CD8-positive, alpha-beta memory T cell (primary cell): ENCODE measurements around the gene DNAJB12. TPM values are rescaled to one million over a fixed set of nuclear protein-coding genes. Genes with fewer than 3 reads are reported as not detected.
A peak's percentile ranks its signal among the peaks of the same experiment; 100 is the strongest.

Experiments
- CTCF ChIA-PET: fragments of 350-600 bp; sonication (Branson Sonifier 250); formaldehyde crosslinking; loops from one replicate; lab custom pipeline; 2021; ENCODE audit warnings: antibody characterized with exemption; lab: Charles Lee
- POLR2A ChIA-PET: fragments of 350-600 bp; sonication (Branson Sonifier 250); formaldehyde crosslinking; loops from one replicate; lab custom pipeline; 2021; ENCODE audit warnings: antibody characterized with exemption; lab: Charles Lee
- DNase-seq, 5 donors: peaks; one replicate each; pipeline versions ENCODE4 v3.0.0 to v3.0.0-alpha.2; 2020 to 2022; ENCODE audit warnings: mixed read lengths in 1 of 5
- H3K27ac ChIP-seq: one replicate; pipeline ENCODE4 v1.7.0; 2013; ENCODE audit warnings: low read depth, mild to moderate bottlenecking, low read length, moderate library complexity
- H3K27me3 ChIP-seq: 2 replicates; pipeline ENCODE4 v1.7.0; 2013; ENCODE audit warnings: low read length, mild to moderate bottlenecking; ENCODE audit not compliant: insufficient read depth, poor library complexity, severe bottlenecking
- H3K36me3 ChIP-seq: 2 replicates; pipeline ENCODE4 v1.7.0; 2013; ENCODE audit warnings: mild to moderate bottlenecking, low read length, moderate library complexity; ENCODE audit not compliant: insufficient read depth
- H3K4me1 ChIP-seq: 2 replicates; pipeline ENCODE4 v1.7.0; 2013; ENCODE audit warnings: mild to moderate bottlenecking, low read length, moderate library complexity; ENCODE audit not compliant: insufficient read depth
- H3K4me3 ChIP-seq: 2 replicates; pipeline ENCODE4 v1.7.0; 2013; ENCODE audit warnings: mild to moderate bottlenecking, low read length
- H3K9me3 ChIP-seq: 2 replicates; pipeline ENCODE4 v1.7.0; 2013; ENCODE audit warnings: mild to moderate bottlenecking, low read length
- H3K27ac Mint-ChIP-seq, 8 donors: one replicate each; pipeline ENCODE4 v1.8.0; 2020 to 2021; ENCODE audit warnings: mixed read lengths in 8 of 8, mild to moderate bottlenecking in 6 of 8, inconsistent platforms in 3 of 8, moderate library complexity in 3 of 8
- H3K27me3 Mint-ChIP-seq, 2 donors: one replicate each; pipeline ENCODE4 v1.8.0; 2020 to 2021; ENCODE audit warnings: mixed read lengths in 2 of 2, mild to moderate bottlenecking in 1 of 2, moderate library complexity in 1 of 2
- H3K36me3 Mint-ChIP-seq, 3 donors: one replicate each; pipeline ENCODE4 v1.8.0; 2020 to 2021; ENCODE audit warnings: mixed read lengths in 3 of 3, inconsistent platforms in 1 of 3, mild to moderate bottlenecking in 1 of 3
- H3K4me1 Mint-ChIP-seq, 3 donors: one replicate each; pipeline ENCODE4 v1.8.0; 2020 to 2021; ENCODE audit warnings: mixed read lengths in 3 of 3, inconsistent platforms in 1 of 3, mild to moderate bottlenecking in 1 of 3
- H3K4me3 Mint-ChIP-seq, 7 donors: one replicate each; pipeline ENCODE4 v1.8.0; 2020 to 2021; ENCODE audit warnings: mixed read lengths in 7 of 7, mild to moderate bottlenecking in 6 of 7, moderate library complexity in 4 of 7, inconsistent platforms in 2 of 7
- H3K9me3 Mint-ChIP-seq, 5 donors: one replicate each; pipeline ENCODE4 v1.8.0; 2020 to 2022; ENCODE audit warnings: mixed read lengths in 5 of 5, mild to moderate bottlenecking in 3 of 5, moderate library complexity in 2 of 5, inconsistent platforms in 1 of 5
- polyA plus RNA-seq: library from polyadenylated mRNA; unstranded; fragments of 300-500 nt; fragmentation: Illumina TruSeq; gene quantifications from one replicate; pipeline ENCODE4 v1.2.3, GENCODE V29; 2021
- total RNA-seq, 2 experiments: library from RNA; stranded (reverse); gene quantifications; one replicate each; pipeline ENCODE4 v1.2.3, GENCODE V29; 2021

The DNAJB12 gene
- total and polyA plus RNA-seq, 3 experiments from 2014 or later: 28.0 to 30.4 (median 29.4) TPM

GRCh38 chr10:72316748-72317435, 37.8 kb downstream of the DNAJB12 start:
- CTCF ChIA-PET: interaction anchor here (0.7 to 5.6 kb wide), 5 partner anchors 8 to 42 kb away, joined by 3 to 52 read pairs (median 5); partner anchors contain the start of gene DDIT4
- peaks cover 0 to 1% of the 10 kb centered on the region in 2 donors for H3K27me3 Mint-ChIP-seq
- peaks cover 46 to 64% (median 50%) of the 10 kb centered on the region in 3 donors for H3K4me1 Mint-ChIP-seq
- POLR2A ChIA-PET: interaction anchor here (0.7 to 1.3 kb wide), 2 partner anchors 14 to 20 kb away, joined by 3 to 6 read pairs; no protein-coding TSS in a partner anchor
- DNase-seq: peak in 3 of 5 donors; percentile 44 to 75 (median 56)
- H3K36me3 Mint-ChIP-seq: no peaks in the 10 kb centered on the region
- no peak overlapping the region for H3K4me3 ChIP-seq
- no peaks in the 10 kb centered on the region for H3K9me3 ChIP-seq
- H3K36me3 ChIP-seq: no peaks in the 10 kb centered on the region
- no peaks in the 10 kb centered on the region for H3K27me3 ChIP-seq
- peak overlapping the region in 6 of 7 donors; percentile 33 to 65 (median 52) for H3K4me3 Mint-ChIP-seq
- H3K27ac ChIP-seq: no peak overlapping the region
- H3K27ac Mint-ChIP-seq: peak overlapping the region; percentile 38 to 94 (median 88)
- no peaks in the 10 kb centered on the region for H3K9me3 Mint-ChIP-seq
- H3K4me1 ChIP-seq: peaks cover 70% of the 10 kb centered on the region

GRCh38 chr10:72316386-72316700, 38.4 kb downstream of the DNAJB12 start:
- Histone ChIP-seq H3K27ac (no peak overlapping the region), H3K4me1 (peaks cover 65% of the 10 kb centered on the region), H3K36me3 (no peaks in the 10 kb centered on the region), H3K9me3 (no peaks in the 10 kb centered on the region), H3K4me3 (no peak overlapping the region), H3K27me3 (no peaks in the 10 kb centered on the region)
- no peak for DNase-seq
- CTCF ChIA-PET: interaction anchor here (0.6 to 5.6 kb wide), 5 partner anchors 8 to 93 kb away, joined by 3 to 52 read pairs (median 5); partner anchors contain the start of gene DDIT4
- H3K4me3 Mint-ChIP-seq: peak overlapping the region in 3 of 7 donors; percentile 1 to 39 (median 13)
- H3K36me3 Mint-ChIP-seq: no peaks in the 10 kb centered on the region
- POLR2A ChIA-PET: interaction anchor here (0.7 to 1.3 kb wide), 2 partner anchors 15 to 19 kb away, joined by 3 to 6 read pairs; no protein-coding TSS in a partner anchor
- peaks cover 44 to 61% (median 48%) of the 10 kb centered on the region in 3 donors for H3K4me1 Mint-ChIP-seq
- peaks cover 0 to 1% of the 10 kb centered on the region in 2 donors for H3K27me3 Mint-ChIP-seq
- no peaks in the 10 kb centered on the region for H3K9me3 Mint-ChIP-seq
- H3K27ac Mint-ChIP-seq: peak overlapping the region; percentile 37 to 94 (median 77)

DNA sequence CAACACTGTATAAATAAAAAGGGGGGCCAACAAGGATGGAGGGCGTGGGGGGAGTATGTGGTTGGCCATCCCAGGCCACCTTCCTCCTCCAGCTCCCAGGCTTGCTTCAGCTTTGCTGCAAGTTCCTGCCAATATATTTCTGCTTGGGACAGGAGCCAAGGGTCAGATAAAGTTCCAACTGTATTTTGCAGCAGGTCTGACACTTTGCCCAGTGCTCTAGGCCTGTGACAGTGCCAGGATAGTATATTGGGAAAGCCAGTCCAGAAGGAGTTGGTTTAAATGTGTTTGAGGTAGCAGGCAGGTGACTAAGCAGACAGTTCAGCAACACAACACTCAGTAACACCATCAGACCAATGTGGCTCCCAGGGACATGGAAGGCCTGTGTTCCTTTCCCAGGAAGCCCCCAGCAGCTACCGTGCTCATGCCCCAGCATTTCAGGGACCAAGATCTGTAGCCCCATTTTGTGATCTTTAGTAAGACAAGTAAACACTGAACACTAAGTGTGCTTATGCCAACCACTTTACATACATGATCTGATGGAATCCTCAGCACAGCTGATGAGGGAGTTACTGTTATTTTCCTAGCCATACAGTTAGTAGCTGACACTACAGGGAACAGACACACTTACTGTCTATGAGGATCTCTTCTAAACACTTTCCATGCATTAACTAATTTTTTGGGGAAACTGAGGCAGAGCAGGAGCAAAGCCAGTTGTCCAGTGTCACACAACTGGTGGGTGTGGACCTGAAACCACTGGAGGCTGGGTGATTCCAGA, 38.9 kb downstream of the DNAJB12 start:
- peak overlapping the region in 3 of 7 donors; percentile 1 to 39 (median 9) for H3K4me3 Mint-ChIP-seq
- H3K4me1 Mint-ChIP-seq: peaks cover 42 to 57% (median 46%) of the 10 kb centered on the region in 3 donors
- peaks cover 0 to 1% of the 10 kb centered on the region in 2 donors for H3K27me3 Mint-ChIP-seq
- Histone ChIP-seq H3K27ac (peak overlapping the region; percentile 14), H3K4me1 (peaks cover 62% of the 10 kb centered on the region), H3K27me3 (no peaks in the 10 kb centered on the region), H3K4me3 (no peak overlapping the region), H3K36me3 (no peaks in the 10 kb centered on the region), H3K9me3 (no peaks in the 10 kb centered on the region)
- peak overlapping the region; percentile 37 to 94 (median 77) for H3K27ac Mint-ChIP-seq
- CTCF ChIA-PET: interaction anchor here (0.6 to 2.4 kb wide), 4 partner anchors 7 to 93 kb away, joined by 3 to 6 read pairs (median 6); no protein-coding TSS in a partner anchor
- DNase-seq: no peak
- POLR2A ChIA-PET: interaction anchor here (0.7 to 1.3 kb wide), 3 partner anchors 15 to 19 kb away, joined by 3 to 6 read pairs (median 3); no protein-coding TSS in a partner anchor
- H3K9me3 Mint-ChIP-seq: no peaks in the 10 kb centered on the region
- H3K36me3 Mint-ChIP-seq: no peaks in the 10 kb centered on the region

DNA sequence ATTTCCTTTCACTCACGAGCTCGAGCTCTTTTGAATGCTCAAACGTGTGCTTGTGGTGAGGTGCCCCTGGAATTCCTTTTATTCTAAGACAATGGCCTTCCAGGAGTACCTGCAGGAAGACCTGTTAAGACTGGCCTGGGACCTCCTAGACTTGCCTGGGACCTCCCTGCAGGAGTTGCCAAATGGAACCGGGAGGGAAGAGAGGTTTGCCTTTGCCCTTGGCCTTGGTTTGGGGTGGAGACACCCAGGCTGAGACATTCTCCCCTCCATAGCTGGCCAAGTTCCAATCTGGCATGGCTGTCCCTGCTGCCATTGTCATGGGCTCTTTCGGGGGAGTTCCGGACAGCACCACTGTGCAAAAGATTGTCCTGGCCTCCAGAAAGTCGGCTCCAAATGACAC, 39.7 kb downstream of the DNAJB12 start:
- Mint-ChIP-seq H3K9me3 (no peaks in the 10 kb centered on the region), H3K4me1 (peaks cover 36 to 55% (median 40%) of the 10 kb centered on the region in 3 donors), H3K4me3 (no peak overlapping the region), H3K27ac (peak overlapping the region in 2 of 8 donors; percentile 37 to 86), H3K36me3 (no peaks in the 10 kb centered on the region), H3K27me3 (no peaks in the 10 kb centered on the region)
- ChIA-PET CTCF (interaction anchor here (1.9 to 2.4 kb wide), 2 partner anchors 18 to 40 kb away, joined by 6 read pairs; no protein-coding TSS in a partner anchor), POLR2A (interaction anchor here (0.7 to 1.1 kb wide), 2 partner anchors 17 to 955 kb away, joined by 3 read pairs; no protein-coding TSS in a partner anchor)
- H3K36me3 ChIP-seq: no peaks in the 10 kb centered on the region
- no peak for DNase-seq
- no peak overlapping the region for H3K27ac ChIP-seq
- no peaks in the 10 kb centered on the region for H3K27me3 ChIP-seq
- H3K4me1 ChIP-seq: peaks cover 62% of the 10 kb centered on the region
- H3K9me3 ChIP-seq: no peaks in the 10 kb centered on the region
- no peak overlapping the region for H3K4me3 ChIP-seq

DNA sequence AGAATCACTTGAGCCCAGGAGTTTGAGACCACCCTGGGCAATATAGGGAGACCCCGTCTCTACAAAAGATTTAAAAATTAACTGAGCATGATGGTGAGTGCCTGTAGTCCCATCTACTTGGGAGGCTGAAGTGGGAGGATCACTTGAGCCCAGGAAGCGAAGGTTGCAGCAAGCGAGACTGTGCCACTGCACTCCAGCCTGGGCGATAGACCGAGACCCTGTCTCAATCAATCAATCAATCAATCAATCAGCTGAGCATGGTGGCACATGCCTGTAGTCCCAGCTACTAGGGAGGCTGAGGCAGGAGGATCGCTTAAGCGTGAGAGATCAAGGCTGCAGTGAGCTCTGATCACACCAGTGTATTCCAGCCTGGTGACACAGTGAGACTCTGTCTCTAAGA, 40.5 kb downstream of the DNAJB12 start:
- no peaks in the 10 kb centered on the region for H3K27me3 ChIP-seq
- Mint-ChIP-seq H3K36me3 (no peaks in the 10 kb centered on the region), H3K4me1 (peaks cover 37 to 58% (median 41%) of the 10 kb centered on the region in 3 donors), H3K27me3 (no peaks in the 10 kb centered on the region), H3K4me3 (no peak overlapping the region), H3K9me3 (no peaks in the 10 kb centered on the region), H3K27ac (no peak overlapping the region)
- H3K9me3 ChIP-seq: no peaks in the 10 kb centered on the region
- ChIA-PET CTCF (interaction anchor here (1.1 to 1.9 kb wide), 2 partner anchors 11 to 39 kb away, joined by 4 to 6 read pairs; no protein-coding TSS in a partner anchor), POLR2A (no interaction called here)
- peaks cover 65% of the 10 kb centered on the region for H3K4me1 ChIP-seq
- H3K36me3 ChIP-seq: no peaks in the 10 kb centered on the region
- DNase-seq: no peak
- no peak overlapping the region for H3K4me3 ChIP-seq
- H3K27ac ChIP-seq: no peak overlapping the region

DNA sequence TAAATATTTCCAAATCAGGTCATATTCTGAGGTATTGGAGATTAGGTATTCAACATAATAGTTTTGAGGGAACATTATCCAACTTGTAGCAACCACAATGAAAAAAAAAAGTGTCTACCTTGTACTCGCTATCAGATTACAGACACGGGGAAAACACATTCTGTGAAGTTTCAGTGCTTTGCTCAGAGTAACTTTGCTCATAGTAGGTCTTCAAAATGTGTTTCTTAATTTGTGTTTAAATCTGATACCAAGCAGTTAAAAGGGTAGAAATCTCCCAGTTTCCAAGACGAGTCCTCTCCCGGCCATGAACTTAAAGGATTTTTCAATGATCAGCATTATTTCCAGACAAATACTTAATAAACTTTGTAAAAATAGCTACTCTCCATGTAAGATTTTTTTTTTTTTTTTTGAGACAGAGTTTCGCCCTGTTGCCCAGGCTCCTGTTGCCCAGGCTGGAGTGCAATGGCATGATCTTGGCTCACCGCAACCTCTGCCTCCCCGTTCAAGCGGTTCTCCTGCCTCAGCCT, 41.8 kb downstream of the DNAJB12 start:
- H3K4me1 ChIP-seq: peaks cover 64% of the 10 kb centered on the region
- no peaks in the 10 kb centered on the region for H3K36me3 Mint-ChIP-seq
- CTCF ChIA-PET: interaction anchor here (0.8 to 1.8 kb wide), 2 partner anchors 15 to 39 kb away, joined by 4 to 5 read pairs; partner anchors contain the start of gene DDIT4

DNA sequence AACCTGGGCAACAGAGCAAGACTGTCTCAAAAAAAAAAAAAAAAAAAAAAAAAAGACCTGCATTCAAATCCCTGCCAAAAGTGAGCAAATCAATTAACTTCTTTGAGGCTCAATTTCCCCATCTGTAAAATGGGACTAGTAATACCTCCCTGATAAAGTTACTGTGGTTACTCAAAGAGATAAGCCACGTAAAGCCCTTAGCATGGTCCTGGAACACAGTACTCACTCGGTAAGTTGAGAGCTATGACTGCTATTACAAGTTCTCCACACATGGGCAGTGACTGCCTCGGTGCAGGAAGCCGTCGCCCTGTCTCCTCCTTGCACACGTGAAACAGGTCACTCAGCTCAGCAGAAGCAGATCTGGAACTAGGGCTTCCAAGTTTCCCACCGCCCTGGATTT, 43.1 kb downstream of the DNAJB12 start:
- Mint-ChIP-seq H3K27me3 (no peaks in the 10 kb centered on the region), H3K4me3 (peak overlapping the region in 1 of 7 donors; percentile 22), H3K4me1 (peaks cover 26 to 48% (median 32%) of the 10 kb centered on the region in 3 donors), H3K27ac (peak overlapping the region in 2 of 8 donors; percentile 34 to 56), H3K9me3 (no peaks in the 10 kb centered on the region), H3K36me3 (no peaks in the 10 kb centered on the region)
- Histone ChIP-seq H3K27ac (no peak overlapping the region), H3K27me3 (no peaks in the 10 kb centered on the region), H3K9me3 (no peaks in the 10 kb centered on the region), H3K4me1 (peaks cover 54% of the 10 kb centered on the region), H3K36me3 (no peaks in the 10 kb centered on the region), H3K4me3 (no peak overlapping the region)
- no peak for DNase-seq
- ChIA-PET POLR2A (no interaction called here), CTCF (interaction anchor here (0.9 to 1.8 kb wide), 3 partner anchors 10 to 64 kb away, joined by 3 to 5 read pairs (median 4); partner anchors contain the start of gene DDIT4)

More for the DNA sequence above, 41.8 kb downstream of the DNAJB12 start:
- POLR2A ChIA-PET: no interaction called here
- Mint-ChIP-seq H3K27ac (no peak overlapping the region), H3K9me3 (no peaks in the 10 kb centered on the region), H3K4me3 (no peak overlapping the region), H3K27me3 (no peaks in the 10 kb centered on the region), H3K4me1 (peaks cover 34 to 57% (median 38%) of the 10 kb centered on the region in 3 donors)
- no peak overlapping the region for H3K4me3 ChIP-seq
- no peaks in the 10 kb centered on the region for H3K27me3 ChIP-seq
- no peak for DNase-seq
- H3K36me3 ChIP-seq: no peaks in the 10 kb centered on the region
- H3K27ac ChIP-seq: no peak overlapping the region
- H3K9me3 ChIP-seq: no peaks in the 10 kb centered on the region
